ENCODE results near the gene IGFL1.
"Not testable (repeated sequence)": the region's sequence is repeated elsewhere in the genome, so short reads cannot be mapped to it uniquely, and the experiment has no call there.

IGFL1 gene

GRCh38 chr19:46240693-46241092 is 11.2 kb downstream of the IGFL1 start:
- no peak for DNase-seq (ENCODE audit: low spot score)
- no peaks in the 10 kb centered on the region for H3K36me3 ChIP-seq (replicated peaks in 1 of 2; ENCODE audit: control insufficient read depth in 2 of 2, insufficient read depth in 2 of 2, low read length in 2 of 2)
- H3K4ac ChIP-seq (ENCODE audit: low read length), result no peak overlapping the region
- H2BK15ac ChIP-seq (ENCODE audit: low read length), result no peak overlapping the region
- H4K8ac ChIP-seq (ENCODE audit: low read depth, low read length), result no peak overlapping the region
- no peak overlapping the region for H3K18ac ChIP-seq (ENCODE audit: low read length)
- no peaks in the 10 kb centered on the region for H3K9me3 ChIP-seq (replicated peaks in 1 of 2; ENCODE audit: control insufficient read depth in 2 of 2, insufficient read depth in 1 of 2, low read depth in 1 of 2, low read length in 2 of 2)
- no peaks in the 10 kb centered on the region for H3K79me1 ChIP-seq (ENCODE audit: low read depth, low read length)
- no peak overlapping the region for H3K23ac ChIP-seq (ENCODE audit: low read depth, low read length, poor library complexity)
- H3K4me1 ChIP-seq (ENCODE audit: control insufficient read depth in 2 of 2, insufficient read depth in 1 of 2, low read depth in 1 of 2, low read length in 2 of 2), result peaks cover 0 to 5% of the 10 kb centered on the region in 2 donors
- H2BK12ac ChIP-seq (ENCODE audit: low read length), result no peak overlapping the region
- no peak overlapping the region for H4K91ac ChIP-seq (ENCODE audit: low read depth, low read length, poor library complexity)
- H2BK120ac ChIP-seq (ENCODE audit: low read depth, low read length), result peak overlapping the region; percentile 68
- no peak overlapping the region for H2AK5ac ChIP-seq (ENCODE audit: low read depth, low read length)
- no peak overlapping the region for H3K4me3 ChIP-seq (ENCODE audit: low read length in 2 of 2)
- no peak overlapping the region for H3K9ac ChIP-seq (ENCODE audit: low read depth, low read length, poor library complexity)
- H3K27me3 ChIP-seq (ENCODE audit: control insufficient read depth in 3 of 3, insufficient read depth in 3 of 3, low read depth in 1 of 3, low read length in 3 of 3), result peaks cover 0 to 14% (median 0%) of the 10 kb centered on the region in 3 experiments
- H3K14ac ChIP-seq (ENCODE audit: low read length), result no peak overlapping the region
- peak overlapping the region; percentile 77 for H3K27ac ChIP-seq (replicated peaks; ENCODE audit: low read length)
- H2AFZ ChIP-seq (ENCODE audit: low read length), result no peak overlapping the region
- no peak overlapping the region for H3K4me2 ChIP-seq (ENCODE audit: insufficient read depth, low read length, poor library complexity, severe bottlenecking)
- H2BK5ac ChIP-seq (ENCODE audit: low read length), result no peak overlapping the region
- no CpG with 5 or more reads among the region's 4 CpGs for WGBS, 2 donors (ENCODE audit: extremely low coverage in 2 of 2, insufficient read length in 2 of 2, insufficient replicate concordance in 1 of 2)

- DNase-seq (ENCODE audit: low spot score), result peak; percentile 53
- Histone ChIP-seq H3K4ac (ENCODE audit: low read length) (no peak overlapping the region), H2BK12ac (ENCODE audit: low read length) (no peak overlapping the region), H3K4me2 (ENCODE audit: insufficient read depth, low read length, poor library complexity, severe bottlenecking) (no peak overlapping the region), H2BK120ac (ENCODE audit: low read depth, low read length) (no peak overlapping the region), H3K79me1 (ENCODE audit: low read depth, low read length) (no peaks in the 10 kb centered on the region), H3K9ac (ENCODE audit: low read depth, low read length, poor library complexity) (no peak overlapping the region), H3K27ac (replicated peaks; ENCODE audit: low read length) (peak overlapping the region; percentile 77), H4K8ac (ENCODE audit: low read depth, low read length) (no peak overlapping the region), H4K91ac (ENCODE audit: low read depth, low read length, poor library complexity) (no peak overlapping the region), H2BK15ac (ENCODE audit: low read length) (no peak overlapping the region), H3K14ac (ENCODE audit: low read length) (no peak overlapping the region), H2AK5ac (ENCODE audit: low read depth, low read length) (no peak overlapping the region), H3K23ac (ENCODE audit: low read depth, low read length, poor library complexity) (no peak overlapping the region), H3K4me3 (ENCODE audit: low read length in 2 of 2) (no peak overlapping the region), H2AFZ (ENCODE audit: low read length) (no peak overlapping the region), H2BK5ac (ENCODE audit: low read length) (no peak overlapping the region), H3K4me1 (ENCODE audit: control insufficient read depth in 2 of 2, insufficient read depth in 1 of 2, low read depth in 1 of 2, low read length in 2 of 2) (peaks cover 0 to 6% of the 10 kb centered on the region in 2 donors), H3K18ac (ENCODE audit: low read length) (no peak overlapping the region), H3K27me3 (ENCODE audit: control insufficient read depth in 3 of 3, insufficient read depth in 3 of 3, low read depth in 1 of 3, low read length in 3 of 3) (peaks cover 0 to 23% (median 0%) of the 10 kb centered on the region in 3 experiments), H3K36me3 (replicated peaks in 1 of 2; ENCODE audit: control insufficient read depth in 2 of 2, insufficient read depth in 2 of 2, low read length in 2 of 2) (no peaks in the 10 kb centered on the region), H3K9me3 (replicated peaks in 1 of 2; ENCODE audit: control insufficient read depth in 2 of 2, insufficient read depth in 1 of 2, low read depth in 1 of 2, low read length in 2 of 2) (no peaks in the 10 kb centered on the region)
- WGBS, 2 donors (ENCODE audit: extremely low coverage in 2 of 2, insufficient read length in 2 of 2, insufficient replicate concordance in 1 of 2), result no CpG with 5 or more reads among the region's 2 CpGs
Observed at GRCh38 chr19:46241626-46242025, 12.1 kb downstream of the IGFL1 start.

GRCh38 chr19:46243081-46243654 is 13.6 kb downstream of the IGFL1 start:
- H3K23ac ChIP-seq (ENCODE audit: low read depth, low read length, poor library complexity); H3K36me3 ChIP-seq (replicated peaks in 1 of 2; ENCODE audit: control insufficient read depth in 2 of 2, insufficient read depth in 2 of 2, low read length in 2 of 2); H3K4ac ChIP-seq (ENCODE audit: low read length); H3K4me2 ChIP-seq (ENCODE audit: insufficient read depth, low read length, poor library complexity, severe bottlenecking); DNase-seq (ENCODE audit: low spot score); H3K9ac ChIP-seq (ENCODE audit: low read depth, low read length, poor library complexity); H3K9me3 ChIP-seq (replicated peaks in 1 of 2; ENCODE audit: control insufficient read depth in 2 of 2, insufficient read depth in 1 of 2, low read depth in 1 of 2, low read length in 2 of 2); H2BK15ac ChIP-seq (ENCODE audit: low read length); H2AK5ac ChIP-seq (ENCODE audit: low read depth, low read length); H2AFZ ChIP-seq (ENCODE audit: low read length); H4K8ac ChIP-seq (ENCODE audit: low read depth, low read length); H3K18ac ChIP-seq (ENCODE audit: low read length); H3K14ac ChIP-seq (ENCODE audit: low read length); H4K91ac ChIP-seq (ENCODE audit: low read depth, low read length, poor library complexity); H2BK5ac ChIP-seq (ENCODE audit: low read length); H3K4me3 ChIP-seq (ENCODE audit: low read length in 2 of 2); H3K4me1 ChIP-seq (ENCODE audit: control insufficient read depth in 2 of 2, insufficient read depth in 1 of 2, low read depth in 1 of 2, low read length in 2 of 2); H3K27ac ChIP-seq (replicated peaks; ENCODE audit: low read length); H3K79me1 ChIP-seq (ENCODE audit: low read depth, low read length); H2BK12ac ChIP-seq (ENCODE audit: low read length); H2BK120ac ChIP-seq (ENCODE audit: low read depth, low read length): not testable (repeated sequence)
- H3K27me3 ChIP-seq (ENCODE audit: control insufficient read depth in 3 of 3, insufficient read depth in 3 of 3, low read depth in 1 of 3, low read length in 3 of 3), result peaks cover 0 to 23% (median 0%) of the 10 kb centered on the region in 3 experiments
- WGBS, 2 donors (ENCODE audit: extremely low coverage in 2 of 2, insufficient read length in 2 of 2, insufficient replicate concordance in 1 of 2), result no CpG with 5 or more reads among the region's 6 CpGs

GRCh38 chr19:46250076-46250735 is 20.7 kb downstream of the IGFL1 start:
- H2BK120ac ChIP-seq (ENCODE audit: low read depth, low read length), result no peak overlapping the region
- H4K8ac ChIP-seq (ENCODE audit: low read depth, low read length), result no peak overlapping the region
- no peak overlapping the region for H2AFZ ChIP-seq (ENCODE audit: low read length)
- no peak overlapping the region for H3K9ac ChIP-seq (ENCODE audit: low read depth, low read length, poor library complexity)
- no peak overlapping the region for H2AK5ac ChIP-seq (ENCODE audit: low read depth, low read length)
- DNase-seq (ENCODE audit: low spot score), result no peak
- no peaks in the 10 kb centered on the region for H3K36me3 ChIP-seq (replicated peaks in 1 of 2; ENCODE audit: control insufficient read depth in 2 of 2, insufficient read depth in 2 of 2, low read length in 2 of 2)
- H3K23ac ChIP-seq (ENCODE audit: low read depth, low read length, poor library complexity), result no peak overlapping the region
- H3K18ac ChIP-seq (ENCODE audit: low read length), result no peak overlapping the region
- peaks cover 0 to 8% of the 10 kb centered on the region in 2 donors for H3K4me1 ChIP-seq (ENCODE audit: control insufficient read depth in 2 of 2, insufficient read depth in 1 of 2, low read depth in 1 of 2, low read length in 2 of 2)
- no peak overlapping the region for H2BK15ac ChIP-seq (ENCODE audit: low read length)
- no peaks in the 10 kb centered on the region for H3K9me3 ChIP-seq (replicated peaks in 1 of 2; ENCODE audit: control insufficient read depth in 2 of 2, insufficient read depth in 1 of 2, low read depth in 1 of 2, low read length in 2 of 2)
- H3K27ac ChIP-seq (replicated peaks; ENCODE audit: low read length), result no peak overlapping the region
- no peak overlapping the region for H3K4me3 ChIP-seq (ENCODE audit: low read length in 2 of 2)
- H3K4ac ChIP-seq (ENCODE audit: low read length), result no peak overlapping the region
- H3K27me3 ChIP-seq (ENCODE audit: control insufficient read depth in 3 of 3, insufficient read depth in 3 of 3, low read depth in 1 of 3, low read length in 3 of 3), result peaks cover 0 to 23% (median 0%) of the 10 kb centered on the region in 3 experiments
- no peaks in the 10 kb centered on the region for H3K79me1 ChIP-seq (ENCODE audit: low read depth, low read length)
- no peak overlapping the region for H3K4me2 ChIP-seq (ENCODE audit: insufficient read depth, low read length, poor library complexity, severe bottlenecking)
- H2BK12ac ChIP-seq (ENCODE audit: low read length), result no peak overlapping the region
- peak overlapping the region; percentile 20 for H2BK5ac ChIP-seq (ENCODE audit: low read length)
- no CpG with 5 or more reads among the region's 3 CpGs for whole genome bisulfite sequencing, 2 donors (ENCODE audit: extremely low coverage in 2 of 2, insufficient read length in 2 of 2, insufficient replicate concordance in 1 of 2)
- no peak overlapping the region for H4K91ac ChIP-seq (ENCODE audit: low read depth, low read length, poor library complexity)
- H3K14ac ChIP-seq (ENCODE audit: low read length), result no peak overlapping the region

Data from neuronal stem cell (in vitro differentiated cells).